Ascending aorta (tissue), 2 donors: ENCODE measurements around the gene MIOX. TPM values are rescaled to one million over a fixed set of nuclear protein-coding genes. Genes with fewer than 3 reads are reported as not detected.

Experiments
- DNase-seq, 2 donors: peaks; one replicate each; pipeline ENCODE4 v3.0.0-alpha.2; 2019; ENCODE audit warnings: low spot score in 2 of 2
- H3K27ac ChIP-seq, 2 donors: fragments of 200-600 bp; sonication (generic); one replicate each; pipeline ENCODE4 v1.5.1; 2016 to 2017; ENCODE audit warnings: mild to moderate bottlenecking in 1 of 2
- H3K27me3 ChIP-seq: fragments of 200-600 bp; sonication (generic); one replicate; pipeline ENCODE4 v1.5.1; 2017
- H3K36me3 ChIP-seq, 2 donors: fragments of 200-600 bp; sonication (generic); one replicate each; pipeline ENCODE4 v1.5.1; 2016
- H3K4me1 ChIP-seq, 2 donors: fragments of 200-600 bp; sonication (generic); one replicate each; pipeline ENCODE4 v1.5.1; 2016 to 2017; ENCODE audit warnings: mild to moderate bottlenecking in 1 of 2
- H3K4me3 ChIP-seq, 2 donors: fragments of 200-600 bp; sonication (generic); one replicate each; pipeline ENCODE4 v1.5.1; 2016 to 2017; ENCODE audit warnings: mild to moderate bottlenecking in 1 of 2
- H3K9me3 ChIP-seq, 2 donors: fragments of 200-600 bp; sonication (generic); one replicate each; pipeline ENCODE4 v1.5.1; 2016
- CTCF ChIP-seq, 3 experiments: fragments of 200-600 bp in 2 of 3; fragments of 450-650 bp in 1 of 3; sonication (generic) in 2 of 3; IDR thresholded peaks; one replicate each; pipeline ENCODE4 v1.5.1; 2016 to 2019; ENCODE audit warnings: antibody characterized with exemption in 3 of 3, mild to moderate bottlenecking in 1 of 3, moderate library complexity in 1 of 3
- intact Hi-C: fragments of 100-400 bp; cut with DNase I; formaldehyde crosslinking; loops from one replicate; pipeline ENCODE4 v1.15.1; 2023
- total RNA-seq: library from RNA; depleted of rRNA; stranded (reverse); fragments of >200 nt; gene quantifications from one replicate; pipeline ENCODE4 v1.1.0, GENCODE V29; 2016

Gene MIOX
- total RNA-seq, 1 donor from 2014 or later, result not detected

GRCh38 chr22:50477923-50478322, 8.7 kb upstream of the MIOX start:
- Histone ChIP-seq H3K4me3 (no peak overlapping the region), H3K9me3 (no peaks in the 10 kb centered on the region), H3K36me3 (no peaks in the 10 kb centered on the region), H3K4me1 (peaks cover 16 to 19% of the 10 kb centered on the region in 2 donors), H3K27me3 (peaks cover 20% of the 10 kb centered on the region), H3K27ac (no peak overlapping the region)
- intact Hi-C loops, result no loop called here
- TF ChIP-seq CTCF (IDR thresholded peaks at IDR 0.05), result no peak
- DNase-seq, result no peak

- H3K9me3 ChIP-seq, result no peaks in the 10 kb centered on the region
- H3K27ac ChIP-seq, result no peak overlapping the region
- peaks cover 20% of the 10 kb centered on the region for H3K27me3 ChIP-seq
- peaks cover 5 to 6% of the 10 kb centered on the region in 2 donors for H3K4me1 ChIP-seq
- no peaks in the 10 kb centered on the region for H3K36me3 ChIP-seq
- DNase-seq, result no peak
- intact Hi-C loops, result no loop called here
- TF ChIP-seq CTCF (IDR thresholded peaks at IDR 0.05), result no peak
- no peak overlapping the region for H3K4me3 ChIP-seq
Observed at GRCh38 chr22:50479721-50480120, 6.9 kb upstream of the MIOX start.

- H3K27ac ChIP-seq, result no peak overlapping the region
- no peak for DNase-seq
- no peaks in the 10 kb centered on the region for H3K9me3 ChIP-seq
- H3K4me3 ChIP-seq, result peak overlapping the region; percentile 54 to 58
- peaks cover 0 to 3% of the 10 kb centered on the region in 2 donors for H3K4me1 ChIP-seq
- H3K36me3 ChIP-seq, result no peaks in the 10 kb centered on the region
- peaks cover 20% of the 10 kb centered on the region for H3K27me3 ChIP-seq
- TF ChIP-seq CTCF (IDR thresholded peaks at IDR 0.05), result no peak
- intact Hi-C loops, result no loop called here
Observed at GRCh38 chr22:50481045-50481439, 5.6 kb upstream of the MIOX start.

- no peaks in the 10 kb centered on the region for H3K9me3 ChIP-seq
- intact Hi-C loops, result no loop called here
- TF ChIP-seq CTCF (IDR thresholded peaks at IDR 0.05), result no peak
- no peak within 1 kb of the TSS for H3K27ac ChIP-seq
- peak within 1 kb of the TSS; percentile 54 to 58 for H3K4me3 ChIP-seq
- no peaks in the 10 kb centered on the region for H3K36me3 ChIP-seq
- DNase-seq, result no peak
- peaks cover 20% of the 10 kb centered on the region for H3K27me3 ChIP-seq
- peaks cover 0 to 3% of the 10 kb centered on the region in 2 donors for H3K4me1 ChIP-seq
Observed at GRCh38 chr22:50481440-50482106, 5.1 kb upstream of the MIOX start, which contains the start of gene ADM2. Gene ADM2 (plus strand): TSS chr22:50481543. CDS start chr22:50481848, 305 bp downstream.

GRCh38 chr22:50482107-50483074, 4.3 kb upstream of the MIOX start:
- Histone ChIP-seq H3K4me3 (peak overlapping the region in 1 of 2 donors; percentile 58), H3K4me1 (peaks cover 0 to 3% of the 10 kb centered on the region in 2 donors), H3K27me3 (peaks cover 20% of the 10 kb centered on the region), H3K36me3 (no peaks in the 10 kb centered on the region), H3K9me3 (no peaks in the 10 kb centered on the region), H3K27ac (no peak overlapping the region)
- no peak for DNase-seq
- TF ChIP-seq CTCF (IDR thresholded peaks at IDR 0.05), result no peak
- intact Hi-C loops, result no loop called here
